GM12873 (cell line): Measurements from ENCODE around the gene SLC43A3.

Experiments used
- TF ChIP-seq, protein P1 (sequence below): IDR thresholded peaks from 2 replicates; pipeline ENCODE4 v1.5.1; 2012; ENCODE audit warnings: low read depth, mild to moderate bottlenecking, moderate library complexity, low read length, control low read depth; ENCODE audit not compliant: insufficient read depth; ENCODE audit errors: missing control alignments

SLC43A3 gene

DNA sequence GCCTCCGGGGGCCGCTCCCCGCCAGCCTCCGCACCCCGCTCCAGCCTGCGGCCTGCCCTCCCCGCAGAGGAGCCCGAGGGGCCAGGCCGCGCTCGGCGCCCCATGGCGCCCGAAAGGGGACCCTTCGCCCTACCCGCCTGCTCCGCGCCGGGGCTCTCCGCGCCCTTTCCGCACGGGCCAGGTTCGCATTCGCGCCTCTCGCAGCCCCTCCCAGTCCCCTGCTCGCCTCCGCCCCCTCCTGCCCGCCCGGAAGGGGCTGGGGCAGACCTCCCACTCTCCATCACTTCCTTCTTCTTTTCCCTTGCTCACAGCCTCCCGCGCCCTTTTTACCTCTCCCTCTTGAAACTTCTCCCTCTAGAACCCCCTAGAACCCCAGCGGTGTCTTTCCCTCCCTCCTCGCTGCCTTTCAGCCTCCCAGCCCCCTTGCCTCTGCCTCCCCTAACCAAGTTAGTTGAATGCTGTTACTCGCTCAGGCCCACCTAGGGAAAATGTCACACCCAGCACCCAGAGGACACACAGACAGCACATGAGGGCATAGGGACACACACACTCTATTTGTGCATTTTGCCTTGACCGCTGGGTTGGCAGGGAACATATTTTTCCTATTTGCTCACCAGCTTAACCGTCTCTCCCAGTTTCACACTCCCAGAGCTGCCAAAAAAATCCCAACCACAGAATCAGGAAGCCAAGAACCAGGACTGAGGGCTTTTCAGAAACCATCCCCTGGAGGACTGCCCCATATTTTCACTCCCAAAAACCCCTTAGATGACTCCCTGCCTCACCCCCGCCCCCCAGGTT lies at the start of gene SLC43A3:
SLC43A3 (minus strand) TSS at position 193 of the 798 bp plus-strand sequence. CDS start 949 bp downstream, outside the sequence.
- TF ChIP-seq, protein P1, sequence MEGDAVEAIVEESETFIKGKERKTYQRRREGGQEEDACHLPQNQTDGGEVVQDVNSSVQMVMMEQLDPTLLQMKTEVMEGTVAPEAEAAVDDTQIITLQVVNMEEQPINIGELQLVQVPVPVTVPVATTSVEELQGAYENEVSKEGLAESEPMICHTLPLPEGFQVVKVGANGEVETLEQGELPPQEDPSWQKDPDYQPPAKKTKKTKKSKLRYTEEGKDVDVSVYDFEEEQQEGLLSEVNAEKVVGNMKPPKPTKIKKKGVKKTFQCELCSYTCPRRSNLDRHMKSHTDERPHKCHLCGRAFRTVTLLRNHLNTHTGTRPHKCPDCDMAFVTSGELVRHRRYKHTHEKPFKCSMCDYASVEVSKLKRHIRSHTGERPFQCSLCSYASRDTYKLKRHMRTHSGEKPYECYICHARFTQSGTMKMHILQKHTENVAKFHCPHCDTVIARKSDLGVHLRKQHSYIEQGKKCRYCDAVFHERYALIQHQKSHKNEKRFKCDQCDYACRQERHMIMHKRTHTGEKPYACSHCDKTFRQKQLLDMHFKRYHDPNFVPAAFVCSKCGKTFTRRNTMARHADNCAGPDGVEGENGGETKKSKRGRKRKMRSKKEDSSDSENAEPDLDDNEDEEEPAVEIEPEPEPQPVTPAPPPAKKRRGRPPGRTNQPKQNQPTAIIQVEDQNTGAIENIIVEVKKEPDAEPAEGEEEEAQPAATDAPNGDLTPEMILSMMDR: no peak

DNA sequence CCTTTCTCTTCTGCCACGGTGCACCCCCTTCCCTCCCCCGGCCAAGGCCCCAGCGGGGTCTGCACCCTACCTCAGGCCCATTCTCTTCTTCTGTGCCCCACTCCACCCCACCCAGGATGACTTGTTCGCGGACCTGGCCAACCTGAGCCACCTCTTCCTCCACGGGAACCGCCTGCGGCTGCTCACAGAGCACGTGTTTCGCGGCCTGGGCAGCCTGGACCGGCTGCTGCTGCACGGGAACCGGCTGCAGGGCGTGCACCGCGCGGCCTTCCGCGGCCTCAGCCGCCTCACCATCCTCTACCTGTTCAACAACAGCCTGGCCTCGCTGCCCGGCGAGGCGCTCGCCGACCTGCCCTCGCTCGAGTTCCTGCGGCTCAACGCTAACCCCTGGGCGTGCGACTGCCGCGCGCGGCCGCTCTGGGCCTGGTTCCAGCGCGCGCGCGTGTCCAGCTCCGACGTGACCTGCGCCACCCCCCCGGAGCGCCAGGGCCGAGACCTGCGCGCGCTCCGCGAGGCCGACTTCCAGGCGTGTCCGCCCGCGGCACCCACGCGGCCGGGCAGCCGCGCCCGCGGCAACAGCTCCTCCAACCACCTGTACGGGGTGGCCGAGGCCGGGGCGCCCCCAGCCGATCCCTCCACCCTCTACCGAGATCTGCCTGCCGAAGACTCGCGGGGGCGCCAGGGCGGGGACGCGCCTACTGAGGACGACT lies 49.3 kb upstream of the SLC43A3 start:
- TF ChIP-seq, protein P1: no peak

DNA sequence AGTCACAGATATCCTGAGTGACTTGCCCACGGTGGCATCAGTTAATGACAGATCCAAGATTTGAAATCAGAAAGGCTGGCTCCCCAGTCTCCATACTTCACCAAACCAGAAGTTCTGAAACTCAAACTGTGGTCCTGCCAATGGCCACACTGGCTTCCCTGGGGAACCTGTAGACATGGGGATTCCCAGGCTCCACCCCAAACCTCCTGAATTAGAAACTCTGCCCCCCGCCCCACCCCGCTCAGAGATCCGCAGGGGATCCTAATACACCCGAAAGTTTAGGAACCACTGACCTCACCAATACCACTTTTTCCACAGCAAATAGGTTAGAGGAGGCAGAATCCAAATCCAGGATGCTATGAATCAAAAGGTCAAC lies 48.7 kb upstream of the SLC43A3 start:
- TF ChIP-seq, protein P1: no peak

DNA sequence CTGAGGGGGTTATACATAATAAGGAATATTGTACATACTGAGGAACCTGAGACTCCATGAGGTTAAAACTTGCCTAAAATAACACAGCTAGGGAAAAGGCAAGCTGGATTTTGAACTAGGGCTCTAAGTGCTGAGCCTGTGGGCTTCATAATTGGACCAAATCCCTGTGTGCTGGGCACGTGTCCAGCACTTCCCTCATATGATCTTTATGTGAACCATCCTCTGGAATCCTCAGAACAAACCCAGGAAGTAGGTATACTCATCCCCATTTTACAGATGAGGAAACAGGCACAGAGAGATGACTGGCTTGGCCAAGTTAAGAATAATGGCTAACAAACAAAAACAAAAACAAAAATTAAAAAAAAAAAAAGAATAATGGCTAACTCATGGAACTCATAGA lies 48.3 kb upstream of the SLC43A3 start:
- TF ChIP-seq, protein P1: no peak

DNA sequence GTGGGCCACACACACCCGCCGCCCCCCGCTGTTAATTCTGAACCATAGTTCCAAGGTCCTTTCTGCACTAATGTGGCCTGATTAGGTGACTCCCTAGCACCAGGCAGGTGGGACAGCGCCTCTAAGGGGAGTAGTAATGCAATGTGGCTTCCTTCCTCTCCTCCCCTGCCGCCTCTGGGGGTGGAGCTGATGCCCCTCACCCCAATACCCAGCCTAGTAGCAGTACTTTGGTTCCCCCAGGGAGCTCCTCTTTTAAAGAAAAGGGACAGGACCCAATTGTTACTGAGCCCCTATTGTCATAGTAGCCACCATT lies 47.8 kb upstream of the SLC43A3 start:
- TF ChIP-seq, protein P1: no peak

DNA sequence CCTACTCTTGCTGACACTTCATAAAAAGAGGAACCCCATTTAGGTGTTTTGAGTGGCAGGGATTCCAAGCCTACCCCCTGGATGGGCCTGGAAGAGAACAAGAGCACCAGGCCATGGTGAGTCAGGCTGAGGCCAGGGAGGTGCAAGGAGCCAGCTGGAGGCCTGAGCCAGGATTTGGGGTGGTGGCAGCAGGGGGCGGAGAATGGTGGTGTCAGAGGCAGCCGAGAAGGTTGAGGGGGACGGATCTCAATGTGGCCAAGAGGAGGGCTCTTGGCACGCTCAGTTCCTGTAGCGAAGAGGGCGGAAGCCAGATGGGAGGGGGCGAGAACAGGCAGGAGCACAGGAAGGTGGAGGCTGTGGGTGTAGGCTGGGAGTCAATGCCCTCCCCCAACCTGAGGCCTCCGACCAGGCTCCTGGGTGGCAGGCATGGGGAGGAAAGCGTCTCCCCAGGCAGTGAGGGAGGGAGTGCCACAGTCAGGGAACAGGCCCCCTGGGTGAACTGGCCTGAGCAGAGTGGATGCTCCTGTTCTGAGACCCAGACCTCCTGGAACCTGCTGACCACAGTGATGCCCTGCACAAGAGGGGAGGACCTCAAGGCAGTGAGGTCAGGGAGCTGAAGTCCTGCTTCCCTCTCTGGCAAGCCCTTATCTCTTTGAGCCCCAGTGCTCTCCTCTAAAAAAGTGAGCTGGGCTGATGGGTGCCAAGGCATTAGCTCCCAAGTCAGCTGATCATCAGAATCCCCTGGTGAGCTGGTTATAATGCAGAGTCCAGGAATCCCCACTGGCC lies 47.3 kb upstream of the SLC43A3 start:
- TF ChIP-seq, protein P1: no peak
